Measurements from ENCODE around the gene RINL. TPM values are rescaled to one million over a fixed set of nuclear protein-coding genes. Genes with fewer than 3 reads are reported as not detected.

RINL gene
- polyA plus RNA-seq, 1 donor (not counting 4 experiments of a cell fraction or from before 2014, with no cell fraction given) = 6.3 TPM

DNA sequence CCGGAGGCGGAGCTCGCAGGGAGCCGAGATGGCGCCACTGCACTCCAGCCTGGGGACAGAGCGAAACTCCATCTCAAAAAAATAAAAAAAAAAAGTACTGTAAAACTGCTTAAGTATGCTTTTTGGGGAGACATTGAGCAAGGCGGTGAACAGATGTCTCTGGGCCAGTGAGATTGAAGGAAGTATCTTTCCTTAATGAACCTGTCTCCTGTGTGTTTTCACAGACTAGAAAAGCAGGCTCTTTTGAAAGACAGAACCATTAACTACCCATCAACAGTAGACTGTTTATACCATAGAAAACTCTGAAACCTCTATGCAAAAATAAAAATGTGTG lies 45.0 kb downstream of the RINL start:
- dilution Hi-C loops (cut with MboI; ENCODE audit: extremely low pct_ligation_motif_present, low sequenced_read_pairs) = no loop called here
- Histone ChIP-seq H3K27ac (ENCODE audit: control insufficient read depth, insufficient read depth, low read length) (no peak overlapping the region), H3K36me3 (ENCODE audit: control insufficient read depth in 2 of 2, extremely low read depth in 1 of 2, insufficient read depth in 2 of 2, low read length in 2 of 2) (peaks cover 11 to 13% of the 10 kb centered on the region in 2 experiments), H3K4me2 (ENCODE audit: control insufficient read depth, extremely low read depth, insufficient read depth, low read depth, low read length) (no peak overlapping the region), H4K20me1 (ENCODE audit: control insufficient read depth, extremely low read depth, insufficient read depth, low read length) (peaks cover 6% of the 10 kb centered on the region), H3K9me1 (ENCODE audit: control insufficient read depth, extremely low read depth, insufficient read depth, low read length) (peaks cover 5% of the 10 kb centered on the region), H3K4me3 (ENCODE audit: control insufficient read depth in 2 of 3, extremely low read depth in 1 of 3, insufficient read depth in 2 of 3, low read depth in 1 of 3, low read length in 3 of 3) (no peak overlapping the region), H3K27me3 (ENCODE audit: control insufficient read depth, extremely low read depth, insufficient read depth, low read length) (no peaks in the 10 kb centered on the region), H3K9me3 (ENCODE audit: control insufficient read depth, low read depth, low read length) (no peaks in the 10 kb centered on the region), H3K9ac (ENCODE audit: control insufficient read depth, extremely low read depth, insufficient read depth, low read length) (no peak overlapping the region), H2AFZ (ENCODE audit: control insufficient read depth, low read length) (no peak overlapping the region), H3K4me1 (ENCODE audit: control insufficient read depth, extremely low read depth, insufficient read depth, low read length) (peaks cover 41% of the 10 kb centered on the region), H3K79me2 (ENCODE audit: control insufficient read depth, insufficient read depth, low read length) (no peaks in the 10 kb centered on the region)
- no peak for FAIRE-seq
- no peak for TF ChIP-seq CTCF (optimal IDR thresholded peaks at IDR 0.05 in 1 of 3, IDR thresholded peaks at IDR 0.05 in 1 of 3, conservative IDR thresholded peaks at IDR 0.05 in 1 of 3; ENCODE audit: extremely low read depth in 1 of 3, insufficient read depth in 2 of 3, low read length in 3 of 3)
- no peak for TF ChIP-seq EZH2 (IDR thresholded peaks at IDR 0.05; ENCODE audit: low read length)
- no peak for DNase-seq (ENCODE audit: low read depth, low spot score)

DNA sequence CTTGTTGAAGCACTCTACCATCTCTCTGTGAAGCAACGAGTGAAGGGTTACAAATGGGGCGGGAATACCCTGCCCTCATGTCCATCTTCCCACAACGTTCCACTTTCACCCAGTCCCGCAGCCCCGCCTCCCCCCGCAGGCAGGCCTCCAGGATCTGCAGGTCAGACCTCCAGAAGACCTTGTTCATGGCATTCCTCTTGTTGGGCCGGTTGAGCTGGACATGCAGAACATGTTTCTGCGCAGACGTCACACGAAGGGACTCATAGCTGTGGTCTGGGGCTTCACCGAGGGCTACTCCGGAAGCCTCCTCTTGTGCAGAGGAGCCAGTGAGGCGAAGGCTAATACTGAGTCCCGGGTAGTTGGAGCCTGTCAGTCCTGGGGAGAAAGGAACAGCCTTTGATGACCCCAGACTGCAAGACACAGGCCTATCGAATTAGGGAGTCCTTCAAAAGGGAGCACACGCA lies 46.9 kb downstream of the RINL start:
- FAIRE-seq = peak; percentile 51

More for the DNA sequence above, 46.9 kb downstream of the RINL start:
- Histone ChIP-seq H3K4me3 (ENCODE audit: control insufficient read depth in 2 of 3, extremely low read depth in 1 of 3, insufficient read depth in 2 of 3, low read depth in 1 of 3, low read length in 3 of 3) (peak overlapping the region; percentile 53 to 77 (median 63)), H3K36me3 (ENCODE audit: control insufficient read depth in 2 of 2, extremely low read depth in 1 of 2, insufficient read depth in 2 of 2, low read length in 2 of 2) (peaks cover 4 to 7% of the 10 kb centered on the region in 2 experiments), H2AFZ (ENCODE audit: control insufficient read depth, low read length) (peak overlapping the region; percentile 92), H3K4me2 (ENCODE audit: control insufficient read depth, extremely low read depth, insufficient read depth, low read depth, low read length) (peak overlapping the region; percentile 81), H3K9me1 (ENCODE audit: control insufficient read depth, extremely low read depth, insufficient read depth, low read length) (peaks cover 2% of the 10 kb centered on the region), H3K79me2 (ENCODE audit: control insufficient read depth, insufficient read depth, low read length) (no peaks in the 10 kb centered on the region), H3K9ac (ENCODE audit: control insufficient read depth, extremely low read depth, insufficient read depth, low read length) (peak overlapping the region; percentile 77), H3K27me3 (ENCODE audit: control insufficient read depth, extremely low read depth, insufficient read depth, low read length) (no peaks in the 10 kb centered on the region), H3K4me1 (ENCODE audit: control insufficient read depth, extremely low read depth, insufficient read depth, low read length) (peaks cover 22% of the 10 kb centered on the region), H3K27ac (ENCODE audit: control insufficient read depth, insufficient read depth, low read length) (peak overlapping the region; percentile 73), H4K20me1 (ENCODE audit: control insufficient read depth, extremely low read depth, insufficient read depth, low read length) (no peaks in the 10 kb centered on the region), H3K9me3 (ENCODE audit: control insufficient read depth, low read depth, low read length) (no peaks in the 10 kb centered on the region)
- DNase-seq (ENCODE audit: low read depth, low spot score) = no peak
- dilution Hi-C loops (cut with MboI; ENCODE audit: extremely low pct_ligation_motif_present, low sequenced_read_pairs) = no loop called here
- no peak for TF ChIP-seq EZH2 (IDR thresholded peaks at IDR 0.05; ENCODE audit: low read length)
- no peak for TF ChIP-seq CTCF (optimal IDR thresholded peaks at IDR 0.05 in 1 of 3, IDR thresholded peaks at IDR 0.05 in 1 of 3, conservative IDR thresholded peaks at IDR 0.05 in 1 of 3; ENCODE audit: extremely low read depth in 1 of 3, insufficient read depth in 2 of 3, low read length in 3 of 3)
